ENCODE data around the gene CACNA1A.

The CACNA1A gene

GRCh38 chr19:13301627-13302334 lies 204.5 kb downstream of the CACNA1A start:
- DNase-seq, result no peak

- no peak for DNase-seq
These were observed 205.8 kb downstream of the CACNA1A start for GRCh38 chr19:13300421-13301030.

- DNase-seq, result no peak
These were observed 206.4 kb downstream of the CACNA1A start for GRCh38 chr19:13299838-13300237.

GRCh38 chr19:13298565-13299481 lies 207.5 kb downstream of the CACNA1A start:
- no peak for DNase-seq

DNA sequence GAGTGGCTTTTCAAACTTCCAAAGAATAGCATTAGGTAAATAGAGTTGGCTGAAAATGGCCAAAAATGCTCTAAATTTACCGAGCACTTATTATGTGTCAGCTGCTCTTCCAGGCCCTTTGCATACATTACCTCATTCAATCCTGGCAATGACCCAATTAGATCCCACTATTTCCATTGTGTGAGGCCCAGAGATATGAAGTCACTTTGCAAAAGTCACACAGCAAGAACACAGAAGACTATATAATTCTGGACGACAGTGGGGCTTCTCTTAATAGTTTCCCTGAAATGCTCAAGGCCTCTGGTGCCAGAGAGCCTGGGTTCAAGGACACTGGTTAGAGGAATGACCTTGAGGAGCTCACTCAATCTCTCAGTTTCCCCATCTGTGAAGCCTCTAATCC lies 209.3 kb downstream of the CACNA1A start:
- no peak for DNase-seq

GRCh38 chr19:13294812-13295567 lies 211.3 kb downstream of the CACNA1A start:
- no peak for DNase-seq

DNA sequence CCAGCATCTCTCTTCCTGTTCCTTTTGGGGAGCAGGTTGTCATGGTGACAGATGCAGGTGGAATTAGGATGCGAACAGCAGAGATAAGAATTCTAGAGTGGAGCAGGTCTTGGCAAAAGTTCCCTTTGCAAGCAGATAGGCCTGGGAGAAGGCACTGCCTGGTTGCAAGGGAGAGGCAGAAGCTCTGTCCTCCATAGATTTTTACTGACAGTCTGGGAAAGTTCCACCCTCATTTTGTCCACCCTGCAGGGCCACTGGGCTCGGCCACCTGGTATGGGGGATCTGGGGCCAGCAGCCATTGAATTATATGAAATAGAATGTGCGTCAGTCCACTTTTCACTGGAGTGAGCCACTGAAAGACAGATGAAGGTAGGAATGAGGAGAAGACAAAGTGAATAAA lies 214.4 kb downstream of the CACNA1A start:
- DNase-seq, result no peak

GRCh38 chr19:13290741-13291140 lies 215.5 kb downstream of the CACNA1A start:
- no peak for DNase-seq

- DNase-seq, result no peak
These were observed 217.0 kb downstream of the CACNA1A start for GRCh38 chr19:13289295-13289694.

- no peak for DNase-seq
These were observed 219.9 kb downstream of the CACNA1A start for GRCh38 chr19:13286195-13286985.

- DNase-seq, result no peak
These were observed 221.1 kb downstream of the CACNA1A start for GRCh38 chr19:13284929-13285928.

GRCh38 chr19:13283871-13284270 lies 222.4 kb downstream of the CACNA1A start:
- DNase-seq, result no peak

- no peak for DNase-seq
These were observed 223.7 kb downstream of the CACNA1A start for GRCh38 chr19:13282486-13283065.

DNA sequence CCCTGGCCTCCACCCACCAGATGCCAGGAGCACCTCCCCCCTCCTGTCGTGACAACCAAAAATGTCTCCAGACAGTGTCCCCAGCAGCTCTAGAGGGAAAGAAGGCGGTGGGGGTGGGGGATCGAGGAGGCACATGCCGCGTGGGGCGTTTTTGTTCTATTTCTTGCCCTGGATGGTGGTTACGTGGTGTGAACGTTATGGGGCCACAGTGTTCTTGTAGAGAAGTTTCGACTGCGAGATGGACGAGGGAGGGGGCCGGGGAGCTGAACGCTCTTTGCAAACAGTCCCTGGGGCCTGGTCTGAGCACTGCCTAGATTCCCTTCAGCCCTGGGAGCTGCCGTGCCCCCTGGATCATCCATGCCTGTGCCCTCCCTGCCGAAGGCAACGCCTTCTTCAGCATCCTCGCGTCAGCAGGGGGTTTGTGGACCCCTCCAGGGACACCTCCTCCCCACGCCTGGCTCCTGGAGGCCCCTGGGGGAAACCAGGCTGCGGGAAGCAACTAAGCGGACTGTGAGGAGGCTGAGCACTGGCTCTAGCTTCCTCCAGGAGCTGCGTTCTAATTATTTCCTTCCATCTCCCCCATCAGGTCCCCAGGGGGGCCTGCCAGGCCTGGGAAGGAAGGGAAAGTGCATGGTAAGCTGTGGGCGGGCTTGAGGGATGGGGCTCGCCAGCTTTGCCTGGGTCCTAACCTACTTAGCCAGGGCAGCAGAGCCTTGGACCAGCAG lies 224.6 kb downstream of the CACNA1A start:
- no peak for DNase-seq

- DNase-seq, result peak; percentile 82
These were observed 229.0 kb downstream of the CACNA1A start for GRCh38 chr19:13277104-13277809.

DNA sequence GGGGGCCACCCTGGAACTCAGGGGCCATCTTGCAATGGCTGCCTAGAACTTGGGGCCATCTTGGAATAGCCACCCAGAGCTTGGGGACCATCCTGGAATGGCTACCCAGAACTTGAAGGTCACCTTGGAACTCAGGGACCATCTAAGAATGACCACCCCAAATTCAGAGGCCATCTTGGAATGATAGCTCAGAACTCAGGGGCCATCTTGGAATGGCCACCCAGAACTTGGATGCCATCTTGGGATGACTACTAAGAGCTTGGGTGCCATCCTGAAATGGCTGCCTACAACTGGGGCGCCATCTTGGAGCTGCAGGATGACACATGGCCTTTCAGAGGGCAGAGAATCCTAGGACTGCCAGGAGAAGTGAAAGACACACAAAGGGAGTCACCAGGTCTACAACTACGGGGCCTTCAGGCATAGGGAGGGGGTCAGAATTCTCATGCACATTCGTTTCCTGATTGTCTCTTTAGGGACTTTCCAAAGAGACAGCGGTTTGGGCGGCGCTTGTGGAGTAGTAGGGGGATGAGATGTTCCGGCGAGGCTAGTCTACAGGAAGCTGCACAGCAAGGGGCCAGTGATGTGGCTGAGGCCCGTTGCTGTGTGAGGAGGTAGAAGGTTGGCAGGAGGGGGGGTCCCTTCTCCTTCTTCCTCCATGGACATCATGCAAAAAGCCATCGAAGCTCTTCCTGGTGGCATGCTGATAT lies 231.1 kb downstream of the CACNA1A start:
- DNase-seq, result no peak

- no peak for DNase-seq
These were observed 235.7 kb downstream of the CACNA1A start for GRCh38 chr19:13270514-13271105.

DNA sequence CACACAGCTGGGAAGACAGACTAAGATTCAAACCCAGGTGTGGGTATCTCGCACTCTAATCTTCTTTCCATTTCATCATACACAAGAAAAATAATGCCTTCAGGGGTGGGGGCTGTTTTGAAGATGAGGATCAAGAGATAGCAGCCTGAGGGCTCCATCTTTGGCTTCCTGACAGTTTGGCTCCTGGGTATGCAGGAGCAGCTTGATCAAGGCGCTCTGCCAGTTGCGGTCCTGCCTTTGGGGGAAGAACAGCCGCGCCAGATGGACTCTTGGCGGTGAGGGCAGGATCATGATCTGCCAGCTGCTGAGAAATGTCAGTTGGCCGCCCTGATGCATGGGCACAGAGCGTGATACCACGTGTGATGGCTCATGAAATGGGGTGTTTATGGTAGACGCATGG lies 236.9 kb downstream of the CACNA1A start:
- DNase-seq, result no peak
